Fibroblast of lung (primary cell): ENCODE measurements around the gene NCKAP5. TPM values are rescaled to one million over a fixed set of nuclear protein-coding genes. Genes with fewer than 3 reads are reported as not detected.

ENCODE experiments used
- DNase-seq, 2 donors: peaks; one replicate each; pipeline versions ENCODE4 v3.0.0 to v3.0.0-alpha.2; 2010; ENCODE audit warnings: low read depth in 2 of 2
- H2AFZ ChIP-seq: 2 replicates; pipeline ENCODE4 v1.5.1; 2012; ENCODE audit warnings: low read length, control low read depth, inconsistent platforms
- H3K27ac ChIP-seq: 2 replicates; pipeline ENCODE4 v1.5.1; 2011; ENCODE audit warnings: low read length, control low read depth; ENCODE audit not compliant: insufficient read depth
- H3K27me3 ChIP-seq: 2 replicates; pipeline ENCODE4 v1.5.1; 2011; ENCODE audit warnings: mild to moderate bottlenecking, low read length; ENCODE audit not compliant: control insufficient read depth, insufficient read depth
- H3K36me3 ChIP-seq: 2 replicates; pipeline ENCODE4 v1.5.1; 2011; ENCODE audit warnings: low read length; ENCODE audit not compliant: control insufficient read depth, insufficient read depth
- H3K4me1 ChIP-seq: 2 replicates; pipeline ENCODE4 v1.5.1; 2011; ENCODE audit warnings: low read length; ENCODE audit not compliant: control insufficient read depth, insufficient read depth; ENCODE audit errors: extremely low read depth
- H3K4me2 ChIP-seq: 2 replicates; pipeline ENCODE4 v1.5.1; 2011; ENCODE audit warnings: low read length, control low read depth; ENCODE audit not compliant: insufficient read depth; ENCODE audit errors: extremely low read depth
- H3K4me3 ChIP-seq, 4 experiments: fragments of 200-600 bp in 1 of 4; sonication (generic) in 1 of 4; replicated peaks in 1 of 4; 2 replicates each; pipeline ENCODE4 v1.5.1; 2011 to 2016; ENCODE audit warnings: low read length in 4 of 4, low read depth in 3 of 4, mild to moderate bottlenecking in 3 of 4, control low read depth in 2 of 4, inconsistent platforms in 1 of 4, mixed read lengths in 1 of 4; ENCODE audit not compliant: insufficient read depth in 1 of 4; ENCODE audit errors: control extremely low read depth in 1 of 4
- H3K79me2 ChIP-seq: 2 replicates; pipeline ENCODE4 v1.5.1; 2012; ENCODE audit warnings: mild to moderate bottlenecking, low read length, inconsistent platforms; ENCODE audit not compliant: control insufficient read depth, insufficient read depth
- H3K9ac ChIP-seq: 2 replicates; pipeline ENCODE4 v1.5.1; 2011; ENCODE audit warnings: mild to moderate bottlenecking, low read length, control low read depth; ENCODE audit not compliant: insufficient read depth
- H3K9me3 ChIP-seq: 2 replicates; pipeline ENCODE4 v1.5.1; 2012; ENCODE audit warnings: low read depth, low read length; ENCODE audit not compliant: control insufficient read depth, insufficient read depth
- H4K20me1 ChIP-seq: 2 replicates; pipeline ENCODE4 v1.5.1; 2011; ENCODE audit warnings: low read length; ENCODE audit not compliant: control insufficient read depth, insufficient read depth; ENCODE audit errors: extremely low read depth
- CTCF ChIP-seq, 2 donors: IDR thresholded peaks in 1 of 2; conservative IDR thresholded peaks in 1 of 2; 1 replicate in 1 of 2; 2 replicates in 1 of 2; pipeline ENCODE4 v1.5.1; 2011 to 2012; ENCODE audit warnings: low read length in 2 of 2, control low read depth in 1 of 2, inconsistent platforms in 1 of 2, low read depth in 1 of 2, mild to moderate bottlenecking in 1 of 2
- EZH2 ChIP-seq: IDR thresholded peaks from 2 replicates; pipeline ENCODE4 v1.5.1; 2012; ENCODE audit warnings: low read length, control low read depth, mild to moderate bottlenecking; ENCODE audit errors: missing control alignments
- polyA plus RNA-seq, 2 donors: library from polyadenylated mRNA; depleted of rRNA in 1 of 2; stranded (reverse) in 1 of 2; unstranded in 1 of 2; fragments of >200 nt; gene quantifications; 2 replicates each; pipeline ENCODE4 v1.2.1, GENCODE V29; 2011 to 2012; ENCODE audit warnings: missing spikeins in 1 of 2
- total RNA-seq: library from RNA; depleted of rRNA; stranded (reverse); fragments of >200 nt; gene quantifications from 2 replicates; pipeline ENCODE4 v1.2.1, GENCODE V29; 2014

Gene NCKAP5
- total and polyA plus RNA-seq, 2 donors (not counting 1 experiment from before 2014, with no cell fraction given): 2.6 to 6.2 TPM

DNA sequence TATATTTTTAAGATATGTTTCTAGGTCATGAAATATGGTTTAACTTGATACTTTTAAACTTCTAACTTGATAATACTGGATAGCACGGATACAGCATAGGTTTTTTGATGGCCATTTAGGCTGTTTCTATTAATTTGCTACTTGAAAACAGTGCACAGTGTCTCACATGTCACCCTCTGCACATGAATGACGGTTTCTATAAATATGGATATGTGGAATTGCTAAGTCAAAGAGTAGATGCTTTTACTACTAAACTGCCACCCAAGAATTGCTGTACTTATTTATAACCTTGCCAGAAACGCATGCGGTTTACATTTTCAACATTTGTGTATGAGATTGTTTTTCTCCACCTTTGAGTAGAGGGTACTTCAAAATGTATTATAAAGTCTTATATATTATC lies 723.7 kb downstream of the NCKAP5 start:
- H4K20me1 ChIP-seq: no peaks in the 10 kb centered on the region
- no peaks in the 10 kb centered on the region for H3K9me3 ChIP-seq
- no peaks in the 10 kb centered on the region for H3K79me2 ChIP-seq
- H3K4me2 ChIP-seq: no peak overlapping the region
- H3K9ac ChIP-seq: no peak overlapping the region
- H3K27me3 ChIP-seq: no peaks in the 10 kb centered on the region
- no peaks in the 10 kb centered on the region for H3K36me3 ChIP-seq
- H3K4me1 ChIP-seq: no peaks in the 10 kb centered on the region
- TF ChIP-seq EZH2: no peak
- no peak for TF ChIP-seq CTCF (conservative IDR thresholded peaks at IDR 0.05 in 1 of 2, IDR thresholded peaks at IDR 0.05 in 1 of 2; ENCODE audit: low read depth in 1 of 2, low read length in 2 of 2)
- H3K27ac ChIP-seq: no peak overlapping the region
- DNase-seq: no peak
- H3K4me3 ChIP-seq: no peak overlapping the region
- no peak overlapping the region for H2AFZ ChIP-seq

DNA sequence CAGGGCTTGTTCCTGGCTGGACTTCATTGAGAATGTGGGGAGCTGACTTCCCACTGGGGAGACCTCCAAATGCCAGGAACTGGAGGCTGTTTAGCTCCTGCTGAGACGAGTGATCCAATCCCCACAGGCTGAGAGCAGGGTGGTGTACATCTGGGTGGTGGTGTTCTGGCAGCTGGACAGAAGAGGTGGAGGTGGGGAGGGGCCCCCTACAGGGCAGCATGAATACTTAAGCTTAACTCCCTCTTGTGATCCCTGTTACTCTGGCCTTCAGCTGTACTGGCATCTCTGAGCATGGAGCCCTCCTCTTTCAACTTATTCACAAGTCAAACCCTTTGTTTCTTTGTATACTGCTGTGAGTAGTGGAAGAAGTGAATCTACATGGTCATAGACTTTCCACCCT lies 730.5 kb downstream of the NCKAP5 start:
- H3K4me3 ChIP-seq: no peak overlapping the region
- H3K79me2 ChIP-seq: no peaks in the 10 kb centered on the region
- H3K9me3 ChIP-seq: no peaks in the 10 kb centered on the region
- DNase-seq: no peak
- no peak overlapping the region for H3K9ac ChIP-seq
- no peak overlapping the region for H2AFZ ChIP-seq
- TF ChIP-seq EZH2: no peak
- no peak for TF ChIP-seq CTCF (conservative IDR thresholded peaks at IDR 0.05 in 1 of 2, IDR thresholded peaks at IDR 0.05 in 1 of 2; ENCODE audit: low read depth in 1 of 2, low read length in 2 of 2)
- no peaks in the 10 kb centered on the region for H3K36me3 ChIP-seq
- H3K27me3 ChIP-seq: no peaks in the 10 kb centered on the region
- H3K27ac ChIP-seq: no peak overlapping the region
- no peaks in the 10 kb centered on the region for H3K4me1 ChIP-seq
- no peak overlapping the region for H3K4me2 ChIP-seq
- H4K20me1 ChIP-seq: no peaks in the 10 kb centered on the region

- no peak overlapping the region for H3K4me2 ChIP-seq
- no peak overlapping the region for H3K27ac ChIP-seq
- no peak for DNase-seq
- no peak overlapping the region for H3K4me3 ChIP-seq
- no peaks in the 10 kb centered on the region for H3K27me3 ChIP-seq
- no peaks in the 10 kb centered on the region for H3K9me3 ChIP-seq
- H3K4me1 ChIP-seq: no peaks in the 10 kb centered on the region
- no peak for TF ChIP-seq EZH2
- TF ChIP-seq CTCF (conservative IDR thresholded peaks at IDR 0.05 in 1 of 2, IDR thresholded peaks at IDR 0.05 in 1 of 2; ENCODE audit: low read depth in 1 of 2, low read length in 2 of 2): no peak
- H3K36me3 ChIP-seq: no peaks in the 10 kb centered on the region
- H4K20me1 ChIP-seq: no peaks in the 10 kb centered on the region
- H3K9ac ChIP-seq: no peak overlapping the region
- no peaks in the 10 kb centered on the region for H3K79me2 ChIP-seq
- H2AFZ ChIP-seq: no peak overlapping the region
Observed at GRCh38 chr2:132830321-132830827, 737.9 kb downstream of the NCKAP5 start.
